ACC112 (cell line): ENCODE results near the gene GCHFR.

Experiments used
- H2AFZ ChIP-seq: fragments of 200-600 bp; sonication (generic); one replicate; pipeline ENCODE4 v1.6.0; 2017; ENCODE audit warnings: antibody characterized with exemption, low read length; ENCODE audit not compliant: unreplicated experiment
- H3K27ac ChIP-seq: fragments of 200-600 bp; sonication (generic); 2 replicates; pipeline ENCODE4 v1.5.1; 2014; ENCODE audit warnings: low read depth, mild to moderate bottlenecking, antibody characterized with exemption, low read length, moderate library complexity
- H3K27me3 ChIP-seq: fragments of 200-600 bp; sonication (generic); 2 replicates; pipeline ENCODE4 v1.6.1; 2014; ENCODE audit warnings: mild to moderate bottlenecking, antibody characterized with exemption, low read length, moderate library complexity, mixed read lengths; ENCODE audit not compliant: insufficient read depth
- H3K36me3 ChIP-seq: fragments of 200-600 bp; sonication (generic); 2 replicates; pipeline ENCODE4 v1.6.1; 2016; ENCODE audit warnings: mild to moderate bottlenecking, antibody characterized with exemption, low read length, moderate library complexity, mixed read lengths; ENCODE audit not compliant: insufficient read depth
- H3K4me1 ChIP-seq: fragments of 200-600 bp; sonication (generic); one replicate; pipeline ENCODE4 v1.6.1; 2016; ENCODE audit warnings: low read length, mixed read lengths; ENCODE audit not compliant: insufficient read depth, unreplicated experiment, control insufficient read depth
- H3K4me3 ChIP-seq: fragments of 200-600 bp; sonication (generic); 2 replicates; pipeline ENCODE4 v1.5.1; 2014; ENCODE audit warnings: mild to moderate bottlenecking, low read depth, low read length
- H3K79me2 ChIP-seq: fragments of 200-600 bp; sonication (generic); one replicate; pipeline ENCODE4 v1.6.0; 2016; ENCODE audit warnings: low read length; ENCODE audit not compliant: control insufficient read depth, unreplicated experiment, insufficient read depth

GCHFR gene

DNA sequence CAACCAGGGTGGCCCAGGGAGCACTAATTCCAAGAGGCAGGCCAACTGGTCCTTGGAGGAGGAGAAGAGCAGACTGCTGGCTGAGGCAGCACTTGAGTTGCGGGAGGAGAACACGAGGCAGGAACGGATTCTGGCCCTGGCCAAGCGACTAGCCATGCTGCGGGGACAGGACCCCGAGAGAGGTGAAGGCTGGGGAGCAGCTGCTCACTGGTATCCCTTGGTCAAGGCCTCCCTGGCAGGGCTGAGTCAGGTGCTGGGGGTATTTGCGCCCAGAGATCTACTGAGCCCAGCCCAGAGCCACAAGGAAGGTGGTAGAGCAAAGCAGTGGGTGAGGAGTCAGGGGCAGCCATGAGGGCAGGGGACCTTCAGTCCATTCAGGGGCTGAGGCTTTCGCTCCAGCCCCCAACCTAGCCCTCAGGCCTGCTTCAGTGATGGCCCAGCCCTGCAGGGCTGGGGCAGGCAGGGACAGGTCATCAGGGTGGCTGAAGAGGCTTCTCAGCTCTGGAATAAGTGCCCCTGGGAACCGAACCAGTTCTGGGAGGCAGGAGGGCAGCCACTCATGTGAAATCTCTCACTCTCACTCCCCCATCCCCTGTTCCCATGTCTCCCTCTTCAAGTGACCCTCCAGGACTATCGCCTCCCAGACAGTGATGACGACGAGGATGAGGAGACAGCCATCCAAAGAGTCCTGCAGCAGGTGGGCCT lies 49.0 kb downstream of the GCHFR start:
- peaks cover 8% of the 10 kb centered on the region; the same call in 1 of the 2 replicates for H3K36me3 ChIP-seq
- no peak overlapping the region for H3K4me3 ChIP-seq
- H2AFZ ChIP-seq: no peak overlapping the region
- H3K79me2 ChIP-seq: peaks cover 7% of the 10 kb centered on the region
- no peaks in the 10 kb centered on the region for H3K27me3 ChIP-seq
- no peak overlapping the region for H3K27ac ChIP-seq
- H3K4me1 ChIP-seq: peaks cover 6% of the 10 kb centered on the region

DNA sequence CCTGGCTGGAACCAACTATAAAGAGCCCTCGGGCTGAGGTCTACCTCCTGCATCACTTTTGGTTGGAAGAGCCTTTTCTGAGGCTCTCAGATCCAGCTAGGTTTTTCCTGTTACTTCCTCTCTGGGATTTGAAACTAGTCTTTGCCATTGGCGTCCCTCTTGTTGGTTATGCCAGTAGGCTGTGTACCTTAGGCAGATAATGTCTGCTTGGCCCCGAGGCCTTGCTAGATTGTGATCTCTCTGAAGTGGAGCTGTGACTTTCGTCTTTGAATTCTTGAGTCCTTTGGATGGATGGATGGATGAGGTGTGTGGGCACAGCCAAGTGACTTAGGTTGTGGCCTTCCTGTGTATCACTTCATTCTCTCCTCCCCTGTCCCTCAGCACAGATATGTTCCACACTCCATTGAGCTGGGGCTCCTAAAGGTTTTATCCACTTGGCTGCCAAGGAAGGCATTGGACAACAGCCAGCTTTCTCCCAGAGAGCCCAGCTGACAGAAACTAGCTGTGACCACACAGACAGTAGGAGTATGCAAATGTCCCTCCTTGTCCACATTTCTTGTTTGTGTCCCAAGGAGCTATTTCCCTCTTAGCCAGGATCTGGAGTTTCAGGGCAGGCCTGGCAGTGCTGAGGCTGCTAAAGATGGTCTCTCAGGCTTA lies 51.3 kb downstream of the GCHFR start:
- Histone ChIP-seq H2AFZ (no peak overlapping the region), H3K4me3 (no peak overlapping the region), H3K27ac (no peak overlapping the region), H3K4me1 (no peaks in the 10 kb centered on the region), H3K27me3 (no peaks in the 10 kb centered on the region), H3K79me2 (no peaks in the 10 kb centered on the region), H3K36me3 (peaks cover 8% of the 10 kb centered on the region; the same call in 1 of the 2 replicates)
